ENCODE data around the gene HERC6.

The HERC6 gene

DNA sequence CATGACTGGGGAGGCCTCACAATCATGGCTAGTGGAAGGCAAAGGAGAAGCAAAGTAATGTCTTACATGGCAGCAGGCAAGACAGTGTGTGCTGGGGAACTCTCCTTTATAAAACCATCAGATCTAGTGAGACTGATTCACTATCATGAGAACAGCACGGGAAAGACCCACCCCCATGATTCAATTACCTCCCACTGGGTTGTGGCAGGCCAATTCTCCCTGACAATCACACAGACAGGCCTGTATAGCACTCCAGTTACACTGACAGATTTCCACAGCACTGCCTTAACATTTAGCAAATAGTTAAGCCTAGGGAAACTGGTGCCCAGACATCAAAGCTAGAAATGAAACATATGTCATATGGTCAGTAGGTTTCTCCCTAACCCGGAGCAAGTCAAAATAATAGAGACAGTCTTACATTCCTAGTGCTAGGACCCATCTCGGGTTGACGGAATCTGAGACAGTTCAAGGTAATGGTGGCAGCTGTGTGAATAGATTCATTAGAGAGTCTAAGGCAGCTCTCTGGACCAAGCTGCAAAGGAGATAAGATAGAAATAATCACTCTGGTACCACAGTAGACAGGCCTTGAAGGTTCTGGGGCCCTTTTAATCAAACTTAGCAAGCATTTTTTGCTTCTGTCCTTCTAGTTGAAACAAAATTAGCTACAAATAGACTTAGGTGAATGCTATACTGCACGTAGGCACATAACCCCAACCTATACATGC is 68.9 kb downstream of the HERC6 start:
- TF ChIP-seq FOXM1 (IDR thresholded peaks at IDR 0.05; ENCODE audit: borderline replicate concordance, low read depth): no peak
- TF ChIP-seq, protein P1, sequence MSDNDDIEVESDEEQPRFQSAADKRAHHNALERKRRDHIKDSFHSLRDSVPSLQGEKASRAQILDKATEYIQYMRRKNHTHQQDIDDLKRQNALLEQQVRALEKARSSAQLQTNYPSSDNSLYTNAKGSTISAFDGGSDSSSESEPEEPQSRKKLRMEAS (IDR thresholded peaks at IDR 0.05): no peak
- TF ChIP-seq RAD21 (IDR thresholded peaks at IDR 0.05; ENCODE audit: low read depth): no peak
- no peak for TF ChIP-seq REST (IDR thresholded peaks at IDR 0.05; ENCODE audit: low read depth)
- TF ChIP-seq TAF1 (IDR thresholded peaks at IDR 0.05; ENCODE audit: low read depth): no peak
- no peak for TF ChIP-seq CREB1 (IDR thresholded peaks at IDR 0.05; ENCODE audit: low read depth)
- TF ChIP-seq CEBPB (IDR thresholded peaks at IDR 0.05): no peak
- TF ChIP-seq, protein P2, sequence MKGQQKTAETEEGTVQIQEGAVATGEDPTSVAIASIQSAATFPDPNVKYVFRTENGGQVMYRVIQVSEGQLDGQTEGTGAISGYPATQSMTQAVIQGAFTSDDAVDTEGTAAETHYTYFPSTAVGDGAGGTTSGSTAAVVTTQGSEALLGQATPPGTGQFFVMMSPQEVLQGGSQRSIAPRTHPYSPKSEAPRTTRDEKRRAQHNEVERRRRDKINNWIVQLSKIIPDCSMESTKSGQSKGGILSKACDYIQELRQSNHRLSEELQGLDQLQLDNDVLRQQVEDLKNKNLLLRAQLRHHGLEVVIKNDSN (IDR thresholded peaks at IDR 0.05): no peak
- TF ChIP-seq YY1 (IDR thresholded peaks at IDR 0.05; ENCODE audit: low read depth): no peak

GRCh38 chr4:88448889-88449288 is 70.2 kb downstream of the HERC6 start:
- TF ChIP-seq YY1 (IDR thresholded peaks at IDR 0.05; ENCODE audit: low read depth) (no peak), FOXM1 (IDR thresholded peaks at IDR 0.05; ENCODE audit: borderline replicate concordance, low read depth) (no peak), CREB1 (IDR thresholded peaks at IDR 0.05; ENCODE audit: low read depth) (no peak), CEBPB (IDR thresholded peaks at IDR 0.05) (no peak), TEAD4 (IDR thresholded peaks at IDR 0.05) (no peak), EGR1 (IDR thresholded peaks at IDR 0.05) (no peak), NFIC (IDR thresholded peaks at IDR 0.05) (no peak), REST (IDR thresholded peaks at IDR 0.05; ENCODE audit: low read depth) (no peak), TAF1 (IDR thresholded peaks at IDR 0.05; ENCODE audit: low read depth) (no peak), ZBTB7A (IDR thresholded peaks at IDR 0.05; ENCODE audit: low read depth) (no peak), TCF12 (IDR thresholded peaks at IDR 0.05; ENCODE audit: low read depth) (no peak)

- TF ChIP-seq CEBPB (IDR thresholded peaks at IDR 0.05): no peak
- TF ChIP-seq, protein P1 (IDR thresholded peaks at IDR 0.05): no peak
- no peak for TF ChIP-seq ZBTB7A (IDR thresholded peaks at IDR 0.05; ENCODE audit: low read depth)
- no peak for TF ChIP-seq YY1 (IDR thresholded peaks at IDR 0.05; ENCODE audit: low read depth)
- no peak for TF ChIP-seq TCF12 (IDR thresholded peaks at IDR 0.05; ENCODE audit: low read depth)
- no peak for TF ChIP-seq TEAD4 (IDR thresholded peaks at IDR 0.05)
- TF ChIP-seq, protein P2 (IDR thresholded peaks at IDR 0.05): no peak
- TF ChIP-seq REST (IDR thresholded peaks at IDR 0.05; ENCODE audit: low read depth): no peak
- no peak for TF ChIP-seq EGR1 (IDR thresholded peaks at IDR 0.05)
- TF ChIP-seq RAD21 (IDR thresholded peaks at IDR 0.05; ENCODE audit: low read depth): no peak
- no peak for TF ChIP-seq TAF1 (IDR thresholded peaks at IDR 0.05; ENCODE audit: low read depth)
- TF ChIP-seq NFIC (IDR thresholded peaks at IDR 0.05): no peak
- TF ChIP-seq CREB1 (IDR thresholded peaks at IDR 0.05; ENCODE audit: low read depth): no peak
- no peak for TF ChIP-seq FOXM1 (IDR thresholded peaks at IDR 0.05; ENCODE audit: borderline replicate concordance, low read depth)
- no peak for TF ChIP-seq EP300 (IDR thresholded peaks at IDR 0.05; ENCODE audit: borderline replicate concordance)
Measured at GRCh38 chr4:88449290-88449689, 70.6 kb downstream of the HERC6 start.

DNA sequence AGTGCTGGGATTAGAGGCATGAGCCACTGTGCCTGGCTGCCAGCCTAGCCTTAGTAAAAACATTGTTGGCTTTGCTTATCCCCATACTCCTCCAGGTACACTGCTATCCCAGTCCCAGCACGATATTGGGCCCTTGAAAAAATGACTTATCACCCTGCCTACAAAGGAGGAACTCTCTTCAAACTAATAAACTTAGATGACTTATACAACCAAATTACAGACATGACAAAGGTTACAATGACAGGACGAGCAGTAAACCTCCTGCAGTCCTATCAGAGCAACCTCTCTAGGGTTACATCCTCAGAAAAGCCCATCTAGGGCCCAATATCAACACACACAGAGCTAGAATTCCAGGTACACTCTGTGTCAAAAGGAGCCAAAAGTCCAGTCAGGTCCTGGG is 72.6 kb downstream of the HERC6 start:
- no peak for TF ChIP-seq TEAD4 (IDR thresholded peaks at IDR 0.05)
- TF ChIP-seq CEBPB (IDR thresholded peaks at IDR 0.05): no peak
- TF ChIP-seq NFIC (IDR thresholded peaks at IDR 0.05): no peak
- TF ChIP-seq TAF1 (IDR thresholded peaks at IDR 0.05; ENCODE audit: low read depth): no peak
- TF ChIP-seq YY1 (IDR thresholded peaks at IDR 0.05; ENCODE audit: low read depth): no peak
- TF ChIP-seq EP300 (IDR thresholded peaks at IDR 0.05; ENCODE audit: borderline replicate concordance): no peak
- TF ChIP-seq EGR1 (IDR thresholded peaks at IDR 0.05): no peak
